Measurements from ENCODE around the gene MAP1S.

DNA sequence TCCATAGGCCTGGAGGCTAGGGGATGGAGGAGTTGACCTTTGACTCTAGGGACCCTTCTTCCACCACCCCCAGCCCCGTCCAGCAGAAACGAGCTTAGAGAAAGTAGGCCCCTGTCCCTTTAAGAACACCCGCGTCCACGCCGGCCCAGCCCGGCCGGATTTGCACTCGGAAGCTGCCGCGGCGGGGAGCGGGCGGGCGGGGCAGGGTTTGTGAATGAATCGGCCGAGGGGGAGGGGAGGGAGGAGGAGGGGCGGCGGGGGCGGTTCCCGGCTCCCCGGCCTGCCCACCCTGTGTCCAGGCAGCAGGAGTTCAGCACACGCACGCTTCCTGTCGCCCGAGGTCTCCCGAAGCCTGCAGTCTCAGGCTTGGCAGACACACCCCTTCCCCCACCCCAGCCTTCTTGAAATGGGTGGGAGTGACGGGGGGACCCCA, 32.7 kb upstream of the MAP1S start:
- no peak for TF ChIP-seq POLR2A (IDR thresholded peaks at IDR 0.05)
- TF ChIP-seq, protein P1, sequence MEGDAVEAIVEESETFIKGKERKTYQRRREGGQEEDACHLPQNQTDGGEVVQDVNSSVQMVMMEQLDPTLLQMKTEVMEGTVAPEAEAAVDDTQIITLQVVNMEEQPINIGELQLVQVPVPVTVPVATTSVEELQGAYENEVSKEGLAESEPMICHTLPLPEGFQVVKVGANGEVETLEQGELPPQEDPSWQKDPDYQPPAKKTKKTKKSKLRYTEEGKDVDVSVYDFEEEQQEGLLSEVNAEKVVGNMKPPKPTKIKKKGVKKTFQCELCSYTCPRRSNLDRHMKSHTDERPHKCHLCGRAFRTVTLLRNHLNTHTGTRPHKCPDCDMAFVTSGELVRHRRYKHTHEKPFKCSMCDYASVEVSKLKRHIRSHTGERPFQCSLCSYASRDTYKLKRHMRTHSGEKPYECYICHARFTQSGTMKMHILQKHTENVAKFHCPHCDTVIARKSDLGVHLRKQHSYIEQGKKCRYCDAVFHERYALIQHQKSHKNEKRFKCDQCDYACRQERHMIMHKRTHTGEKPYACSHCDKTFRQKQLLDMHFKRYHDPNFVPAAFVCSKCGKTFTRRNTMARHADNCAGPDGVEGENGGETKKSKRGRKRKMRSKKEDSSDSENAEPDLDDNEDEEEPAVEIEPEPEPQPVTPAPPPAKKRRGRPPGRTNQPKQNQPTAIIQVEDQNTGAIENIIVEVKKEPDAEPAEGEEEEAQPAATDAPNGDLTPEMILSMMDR (IDR thresholded peaks at IDR 0.05) = no peak

Measured in right lobe of liver (tissue), 4 donors.